Cardiac fibroblast (primary cell): ENCODE measurements around the gene SERPINI1.

Experiments used
- DNase-seq, 2 donors: peaks; one replicate each; pipeline versions ENCODE4 v3.0.0 to v3.0.0-alpha.2; 2010; ENCODE audit warnings: low read depth in 2 of 2
- H3K4me3 ChIP-seq, 2 donors: replicated peaks in 1 of 2; 1 replicate in 1 of 2; 2 replicates in 1 of 2; pipeline ENCODE4 v1.5.1; 2011; ENCODE audit warnings: low read depth in 2 of 2, low read length in 2 of 2, mild to moderate bottlenecking in 2 of 2, moderate library complexity in 1 of 2
- CTCF ChIP-seq: IDR thresholded peaks from one replicate; pipeline ENCODE4 v1.5.1; 2011; ENCODE audit warnings: low read depth, mild to moderate bottlenecking, low read length, inconsistent platforms

SERPINI1 gene

GRCh38 chr3:167867981-167868380, 132.5 kb downstream of the SERPINI1 start:
- DNase-seq: no peak
- TF ChIP-seq CTCF: no peak
- H3K4me3 ChIP-seq: no peak overlapping the region

GRCh38 chr3:167870181-167870580, 134.7 kb downstream of the SERPINI1 start:
- H3K4me3 ChIP-seq: no peak overlapping the region
- no peak for DNase-seq
- no peak for TF ChIP-seq CTCF

GRCh38 chr3:167870759-167871158, 135.2 kb downstream of the SERPINI1 start:
- no peak for TF ChIP-seq CTCF
- no peak overlapping the region for H3K4me3 ChIP-seq
- no peak for DNase-seq

GRCh38 chr3:167872032-167872431, 136.5 kb downstream of the SERPINI1 start:
- no peak for DNase-seq
- H3K4me3 ChIP-seq: no peak overlapping the region
- TF ChIP-seq CTCF: no peak

DNA sequence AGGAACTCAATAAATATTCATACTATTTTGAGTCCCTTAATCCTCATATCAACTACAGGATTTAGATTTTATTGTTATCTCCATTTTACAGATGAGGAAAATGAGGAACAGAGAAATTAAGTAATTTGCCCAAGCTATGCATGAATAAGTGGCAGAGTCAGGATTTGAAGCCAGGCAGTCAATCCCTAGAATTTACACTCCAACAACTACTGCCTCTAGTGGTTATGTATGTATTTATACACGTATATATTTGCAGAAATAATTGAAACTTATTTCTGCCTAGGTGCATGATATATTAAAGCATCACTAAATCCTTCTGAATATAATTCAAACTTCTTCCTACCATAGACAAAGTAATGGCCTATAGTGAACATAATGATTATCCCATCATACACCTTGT, 137.4 kb downstream of the SERPINI1 start:
- peak; percentile 22 for TF ChIP-seq CTCF
- DNase-seq: no peak
- no peak overlapping the region for H3K4me3 ChIP-seq

DNA sequence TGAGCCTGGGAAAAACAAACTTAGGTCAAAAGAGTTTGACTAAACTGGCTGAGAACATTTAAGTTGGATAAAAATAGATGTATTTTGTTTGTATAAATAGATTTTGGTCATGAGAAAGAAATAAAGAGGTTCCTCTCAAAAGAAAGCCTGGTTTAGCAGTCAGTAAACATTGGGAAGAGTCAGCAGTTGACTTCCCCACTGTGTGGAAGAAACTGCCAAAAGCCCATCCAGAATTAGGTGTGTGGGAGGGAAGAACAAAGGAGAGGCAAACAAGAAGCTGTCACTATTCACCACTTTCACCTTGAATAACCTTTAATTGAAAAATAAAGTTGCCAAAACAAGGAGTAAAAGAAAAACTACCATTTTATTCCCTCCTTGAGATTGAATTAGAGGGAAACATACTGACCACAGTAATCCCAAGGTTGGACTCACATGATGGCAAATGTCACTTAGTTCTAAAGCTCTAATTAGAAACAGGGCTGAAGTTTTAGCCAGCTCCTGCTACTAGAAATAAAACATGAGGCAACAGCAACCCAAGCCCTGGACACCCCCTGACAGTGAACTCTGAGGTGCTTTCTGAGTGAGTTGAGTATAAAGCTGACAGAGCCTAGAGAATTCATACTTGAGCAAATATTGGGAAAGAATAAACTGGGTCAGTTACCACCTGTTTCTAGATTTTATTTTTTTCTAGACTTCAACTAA, 139.3 kb downstream of the SERPINI1 start:
- no peak for TF ChIP-seq CTCF
- DNase-seq: no peak
- no peak overlapping the region for H3K4me3 ChIP-seq
